Kidney (tissue), 14 donors: ENCODE results near the gene GFOD2. TPM values are rescaled to one million over a fixed set of nuclear protein-coding genes. Genes with fewer than 3 reads are reported as not detected.
A peak's percentile ranks its signal among the peaks of the same experiment; 100 is the strongest.

ENCODE experiments used
- DNase-seq, 5 donors: peaks; one replicate each; pipeline ENCODE4 v3.0.0-alpha.2; 2013 to 2020
- FAIRE-seq: peaks from 2 replicates; lab custom pipeline; 2012; peaks lifted over from hg19 to GRCh38; lab: Jason Lieb, UNC
- H3K27ac ChIP-seq, 2 donors: one replicate each; pipeline ENCODE4 v1.7.0; 2013; ENCODE audit warnings: low read depth in 2 of 2, low read length in 2 of 2, inconsistent platforms in 1 of 2
- H3K27me3 ChIP-seq: one replicate; pipeline ENCODE4 v1.7.1; 2013; ENCODE audit warnings: low read length, inconsistent platforms; ENCODE audit not compliant: control insufficient read depth, insufficient read depth
- H3K36me3 ChIP-seq, 3 donors: one replicate each; pipeline versions ENCODE4 v1.7.0 to v1.7.1; 2013; ENCODE audit warnings: low read length in 3 of 3, control low read depth in 1 of 3, inconsistent platforms in 1 of 3; ENCODE audit not compliant: insufficient read depth in 3 of 3, control insufficient read depth in 2 of 3
- H3K4me1 ChIP-seq, 3 donors: one replicate each; pipeline versions ENCODE4 v1.7.0 to v1.7.1; 2013; ENCODE audit warnings: low read length in 3 of 3, inconsistent platforms in 1 of 3, low read depth in 1 of 3; ENCODE audit not compliant: control insufficient read depth in 2 of 3, insufficient read depth in 2 of 3
- H3K4me3 ChIP-seq, 3 donors: one replicate each; pipeline versions ENCODE4 v1.7.0 to v1.8.1; 2013; ENCODE audit warnings: low read length in 3 of 3, control low read depth in 1 of 3, inconsistent platforms in 1 of 3
- H3K9ac ChIP-seq, 3 donors: one replicate each; pipeline versions ENCODE4 v1.7.0 to v1.7.1; 2013; ENCODE audit warnings: low read length in 3 of 3, control low read depth in 1 of 3, inconsistent platforms in 1 of 3
- H3K9me3 ChIP-seq, 3 donors: one replicate each; pipeline versions ENCODE4 v1.7.0 to v1.7.1; 2013; ENCODE audit warnings: low read length in 3 of 3, control low read depth in 1 of 3, inconsistent platforms in 1 of 3; ENCODE audit not compliant: control insufficient read depth in 2 of 3, insufficient read depth in 1 of 3
- intact Hi-C: fragments of 100-400 bp; cut with DNase I; formaldehyde crosslinking; loops from one replicate; pipeline ENCODE4 v1.11.1; 2022
- polyA plus RNA-seq: library from polyadenylated mRNA; stranded (reverse); fragments of 350-450 nt; fragmentation: Illumina TruSeq; extraction: RNeasy Lipid Tissue Mini Kit (QIAGEN cat#74804); gene quantifications from one replicate; pipeline ENCODE4 v1.2.3, GENCODE V29; 2014; ENCODE audit warnings: low read depth, low replicate concordance; ENCODE audit not compliant: insufficient read depth
- total RNA-seq: library from RNA; stranded (reverse); fragmentation: NEBNext Ultra II Directional; extraction: Animal tissue kit (Norgen Biotek cat#: 25700); gene quantifications from one replicate; pipeline ENCODE4 v1.2.1, GENCODE V29; 2021
- TF ChIP-seq, protein P1 (sequence below): IDR thresholded peaks from 3 replicates; pipeline ENCODE4 v1.5.1; 2012; ENCODE audit warnings: mild to moderate bottlenecking, moderate library complexity, borderline replicate concordance; ENCODE audit not compliant: insufficient read depth; ENCODE audit errors: extremely low read depth
- donor health status: control.
- donor health status: control.
- donor health status: control.
- donor health status: control.
- donor health status: control.
- donor health status: DM: yes; HTN: yes; CAD: no.
- donor health status: Normal renal cell carcinoma (clear cell type).

The GFOD2 gene
- total and polyA plus RNA-seq, 2 donors from 2014 or later: 14.5 to 24.5 TPM

DNA sequence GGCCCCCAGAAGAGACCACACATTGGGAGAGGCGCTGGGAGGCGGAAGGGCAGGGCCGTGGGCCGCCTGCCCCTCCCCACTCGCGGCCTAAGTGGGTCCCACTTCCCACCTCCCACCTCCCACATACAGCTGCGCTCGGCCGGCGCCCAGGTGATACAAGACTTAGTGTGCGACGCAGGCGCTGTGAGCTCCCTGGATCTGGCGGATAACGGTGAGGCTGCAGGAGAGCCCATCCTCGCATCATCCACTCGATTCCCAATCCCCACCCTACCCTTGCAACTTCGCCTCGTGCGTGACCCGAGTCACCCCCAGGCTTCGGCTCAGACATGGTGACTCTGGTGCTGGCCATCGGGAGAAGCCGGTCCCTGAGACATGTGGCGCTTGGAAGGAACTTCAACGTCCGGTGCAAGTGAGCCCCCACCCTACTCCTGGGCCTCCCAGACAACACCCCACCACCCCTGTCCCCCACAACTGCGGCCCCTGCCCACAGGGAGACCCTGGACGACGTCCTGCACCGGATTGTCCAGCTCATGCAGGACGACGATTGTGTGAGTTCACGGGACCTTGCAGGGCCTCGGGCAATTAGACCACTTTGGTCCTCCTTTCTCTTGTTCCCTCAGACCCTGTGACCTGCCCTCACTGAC lies 70.2 kb downstream of the GFOD2 start:
- Histone ChIP-seq H3K4me1 (peaks cover 0 to 7% (median 4%) of the 10 kb centered on the region in 3 donors), H3K27me3 (peaks cover 22% of the 10 kb centered on the region), H3K9ac (no peak overlapping the region), H3K36me3 (no peaks in the 10 kb centered on the region), H3K27ac (no peak overlapping the region), H3K4me3 (no peak overlapping the region), H3K9me3 (no peaks in the 10 kb centered on the region)
- DNase-seq: peak in 1 of 5 donors; percentile 67
- intact Hi-C loops: no loop called here
- no peak for FAIRE-seq
- TF ChIP-seq, protein P1, sequence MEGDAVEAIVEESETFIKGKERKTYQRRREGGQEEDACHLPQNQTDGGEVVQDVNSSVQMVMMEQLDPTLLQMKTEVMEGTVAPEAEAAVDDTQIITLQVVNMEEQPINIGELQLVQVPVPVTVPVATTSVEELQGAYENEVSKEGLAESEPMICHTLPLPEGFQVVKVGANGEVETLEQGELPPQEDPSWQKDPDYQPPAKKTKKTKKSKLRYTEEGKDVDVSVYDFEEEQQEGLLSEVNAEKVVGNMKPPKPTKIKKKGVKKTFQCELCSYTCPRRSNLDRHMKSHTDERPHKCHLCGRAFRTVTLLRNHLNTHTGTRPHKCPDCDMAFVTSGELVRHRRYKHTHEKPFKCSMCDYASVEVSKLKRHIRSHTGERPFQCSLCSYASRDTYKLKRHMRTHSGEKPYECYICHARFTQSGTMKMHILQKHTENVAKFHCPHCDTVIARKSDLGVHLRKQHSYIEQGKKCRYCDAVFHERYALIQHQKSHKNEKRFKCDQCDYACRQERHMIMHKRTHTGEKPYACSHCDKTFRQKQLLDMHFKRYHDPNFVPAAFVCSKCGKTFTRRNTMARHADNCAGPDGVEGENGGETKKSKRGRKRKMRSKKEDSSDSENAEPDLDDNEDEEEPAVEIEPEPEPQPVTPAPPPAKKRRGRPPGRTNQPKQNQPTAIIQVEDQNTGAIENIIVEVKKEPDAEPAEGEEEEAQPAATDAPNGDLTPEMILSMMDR: no peak

DNA sequence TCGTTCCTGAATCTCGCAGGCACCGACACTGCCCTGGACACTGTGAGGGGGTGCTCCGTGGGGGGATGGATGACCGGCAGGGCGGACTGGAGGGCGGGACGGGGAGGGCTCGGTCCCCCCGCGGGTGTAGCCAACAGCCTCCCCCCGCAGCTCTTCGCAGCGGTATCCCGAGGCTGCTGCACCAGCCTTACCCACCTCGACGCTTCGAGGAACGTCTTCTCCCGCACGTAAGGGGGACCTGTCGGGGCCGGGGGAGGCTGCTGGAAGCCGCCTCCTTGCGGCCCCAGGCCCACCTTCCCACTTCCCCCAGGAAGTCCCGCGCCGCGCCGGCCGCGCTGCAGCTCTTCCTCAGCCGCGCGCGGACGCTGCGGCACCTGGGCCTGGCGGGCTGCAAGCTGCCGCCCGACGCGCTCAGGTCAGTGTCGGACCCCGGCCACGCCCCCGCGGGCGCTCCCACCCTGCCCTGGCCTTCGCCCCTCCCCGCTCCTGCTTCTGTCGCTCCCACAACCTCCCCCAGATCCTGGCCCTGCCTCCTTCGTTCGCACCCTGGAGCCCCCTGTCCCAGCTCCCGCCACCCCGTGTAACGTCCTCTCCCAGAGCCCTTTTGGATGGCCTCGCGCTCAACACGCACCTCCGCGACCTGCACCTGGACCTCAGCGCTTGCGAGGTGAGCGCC lies 70.9 kb downstream of the GFOD2 start:
- H3K9me3 ChIP-seq: no peaks in the 10 kb centered on the region
- intact Hi-C loops: no loop called here
- peaks cover 0 to 4% (median 4%) of the 10 kb centered on the region in 3 donors for H3K4me1 ChIP-seq
- TF ChIP-seq, protein P1: no peak
- peak in 1 of 5 donors; percentile 55 for DNase-seq
- H3K4me3 ChIP-seq: no peak overlapping the region
- no peak for FAIRE-seq
- H3K36me3 ChIP-seq: no peaks in the 10 kb centered on the region
- H3K27me3 ChIP-seq: peaks cover 22% of the 10 kb centered on the region
- H3K27ac ChIP-seq: no peak overlapping the region
- no peak overlapping the region for H3K9ac ChIP-seq

DNA sequence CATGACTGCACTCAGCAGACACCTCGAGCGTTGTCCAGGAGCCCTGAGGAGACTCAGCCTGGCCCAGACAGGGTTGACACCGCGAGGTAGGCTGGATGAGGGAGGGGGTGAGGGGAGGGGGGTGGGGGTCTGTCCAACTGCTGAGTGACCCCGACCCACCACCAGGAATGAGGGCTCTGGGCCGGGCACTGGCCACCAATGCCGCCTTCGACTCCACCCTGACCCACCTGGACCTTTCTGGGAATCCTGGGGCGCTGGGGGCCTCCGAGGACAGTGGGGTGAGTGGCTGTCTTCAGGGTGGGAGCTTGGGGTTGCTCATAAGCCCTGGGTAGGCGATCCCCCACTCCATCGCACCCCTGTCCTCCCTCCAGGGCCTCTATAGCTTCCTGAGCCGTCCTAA lies 71.4 kb downstream of the GFOD2 start:
- DNase-seq (no peak), FAIRE-seq (no peak)
- Histone ChIP-seq H3K36me3 (no peaks in the 10 kb centered on the region), H3K4me1 (peaks cover 0 to 4% (median 3%) of the 10 kb centered on the region in 3 donors), H3K27me3 (peaks cover 22% of the 10 kb centered on the region), H3K9me3 (no peaks in the 10 kb centered on the region), H3K9ac (no peak overlapping the region), H3K4me3 (no peak overlapping the region), H3K27ac (no peak overlapping the region)
- intact Hi-C loops: no loop called here
- TF ChIP-seq, protein P1: no peak
